Hepatic stellate cell (primary cell): ENCODE results near the gene NAA38.
"Not testable (repeated sequence)": the region's sequence is repeated elsewhere in the genome, so short reads cannot be mapped to it uniquely, and the experiment has no call there.

Source experiments
- DNase-seq: peaks from one replicate; pipeline ENCODE4 v3.0.0; 2011; ENCODE audit warnings: low spot score

The NAA38 gene

DNA sequence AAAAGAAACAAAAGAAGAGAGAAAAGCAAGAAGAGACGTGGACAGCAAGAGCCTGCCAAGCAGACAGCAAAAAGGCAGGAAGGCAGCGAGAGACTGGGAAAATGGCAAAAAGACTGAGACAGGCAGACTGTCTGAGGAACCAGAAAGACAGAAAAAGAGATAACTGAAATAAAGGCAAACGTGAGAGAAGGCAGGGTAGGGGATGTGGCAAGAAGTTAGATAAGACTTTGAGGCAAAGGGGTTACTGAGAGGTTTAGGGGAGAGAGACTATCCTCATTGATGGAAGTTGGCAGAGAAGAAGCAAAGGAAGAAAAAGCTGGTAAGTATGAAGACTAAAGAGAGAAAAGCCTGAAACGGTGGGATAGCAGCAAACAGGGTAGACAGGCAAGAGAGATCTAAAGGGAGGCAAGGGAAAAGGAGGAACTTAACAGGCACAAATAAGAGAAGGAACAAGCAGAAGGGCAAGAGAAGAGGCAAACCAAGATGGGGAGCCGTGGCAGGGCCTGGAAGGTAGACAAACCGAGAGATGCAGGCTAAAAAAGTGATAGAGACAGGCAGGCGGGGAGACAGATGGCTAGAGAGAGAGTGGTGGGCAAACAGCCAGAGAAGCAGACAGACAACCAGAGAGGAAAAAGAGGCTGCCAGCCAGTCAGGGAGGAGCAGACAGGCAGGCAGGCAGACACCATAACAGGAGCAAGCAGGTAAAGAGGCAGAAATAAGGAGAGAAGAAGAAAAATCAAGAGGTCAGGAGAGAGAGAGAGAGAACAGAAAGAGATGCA is 24.1 kb upstream of the NAA38 start:
- DNase-seq: no peak

- no peak for DNase-seq
These were observed 22.9 kb upstream of the NAA38 start for GRCh38 chr17:7880076-7880868.

DNA sequence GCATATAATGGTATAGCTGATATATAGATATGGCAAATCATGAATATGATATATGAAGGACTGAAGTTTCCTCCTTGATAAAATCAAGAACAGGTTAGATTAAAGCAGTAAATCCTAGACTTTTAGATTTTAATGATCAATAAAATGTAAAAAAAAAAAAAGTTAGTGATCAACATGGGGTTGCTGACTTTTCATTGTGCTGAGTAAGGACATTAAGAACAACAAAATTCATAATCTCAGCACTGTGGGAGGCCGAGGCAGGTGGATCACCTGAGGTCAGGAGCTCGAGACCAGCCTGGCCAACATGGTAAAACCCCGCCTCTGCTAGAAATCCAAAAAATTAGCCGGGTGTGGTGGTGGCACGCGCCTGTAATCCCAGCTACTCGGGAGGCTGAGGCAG is 20.9 kb upstream of the NAA38 start:
- no peak for DNase-seq

- no peak for DNase-seq
These were observed 18.5 kb upstream of the NAA38 start for GRCh38 chr17:7875804-7876370.

DNA sequence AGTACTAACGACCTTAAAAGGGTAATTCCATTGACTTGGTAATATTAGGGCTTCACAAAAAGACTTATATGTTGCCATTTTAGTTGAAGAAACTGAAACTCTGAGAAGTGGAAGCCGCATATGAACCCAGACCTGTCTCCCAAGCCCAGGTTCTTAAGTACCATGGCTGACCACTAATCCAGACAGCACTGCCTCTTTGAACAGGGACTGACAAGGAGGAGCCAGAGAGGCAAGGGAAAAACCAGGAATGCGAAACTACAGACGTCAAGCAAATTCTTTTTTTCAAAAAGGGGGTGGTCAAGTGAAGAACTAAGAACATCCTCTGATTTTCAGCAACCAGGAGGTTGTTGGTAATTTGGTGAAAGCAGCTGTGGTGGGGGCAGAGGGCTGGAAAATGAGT is 15.7 kb upstream of the NAA38 start:
- no peak for DNase-seq

DNA sequence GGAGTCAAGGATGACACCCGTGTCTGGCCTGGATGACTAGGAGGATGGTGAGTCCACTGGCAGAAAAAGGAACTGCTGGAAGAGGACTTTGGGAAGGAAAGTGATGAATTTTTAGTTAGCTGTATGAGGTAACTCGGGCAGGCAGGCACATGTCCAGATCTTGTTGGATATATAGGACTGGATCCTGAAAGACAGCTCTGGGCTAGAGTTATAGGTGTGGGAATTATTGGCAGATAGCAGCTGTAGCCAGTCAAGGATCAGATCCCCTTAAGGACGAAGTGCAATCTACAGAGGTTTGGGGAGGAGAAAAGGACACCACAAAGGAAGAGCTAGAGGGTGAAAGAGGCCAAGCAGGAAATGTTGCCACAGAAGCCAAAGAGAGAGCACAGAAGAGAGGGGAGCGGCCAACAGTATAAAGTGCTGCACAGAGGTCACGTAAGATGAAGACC is 10.5 kb upstream of the NAA38 start:
- no peak for DNase-seq

GRCh38 chr17:7864995-7865650 is 7.8 kb upstream of the NAA38 start:
- no peak for DNase-seq

DNA sequence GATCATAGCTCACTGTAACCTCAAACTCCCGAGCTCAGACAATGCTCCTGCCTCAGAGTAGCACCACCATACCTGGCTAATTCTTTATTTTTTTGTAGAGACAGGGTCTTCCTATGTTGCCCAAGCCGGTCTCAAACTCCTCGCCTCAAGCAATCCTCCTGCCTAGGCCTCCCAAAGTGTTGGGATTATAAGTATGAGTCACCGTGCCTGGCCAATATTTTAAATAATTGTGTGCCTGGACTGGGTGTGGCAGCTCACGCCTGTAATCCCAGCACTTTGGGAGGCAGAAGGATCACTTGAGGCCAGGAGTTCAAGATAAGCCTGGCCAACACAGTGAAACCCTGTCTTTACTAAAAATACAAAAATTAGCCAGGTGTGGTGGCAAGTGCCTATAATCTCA is 7.0 kb upstream of the NAA38 start:
- not testable (repeated sequence) for DNase-seq

DNA sequence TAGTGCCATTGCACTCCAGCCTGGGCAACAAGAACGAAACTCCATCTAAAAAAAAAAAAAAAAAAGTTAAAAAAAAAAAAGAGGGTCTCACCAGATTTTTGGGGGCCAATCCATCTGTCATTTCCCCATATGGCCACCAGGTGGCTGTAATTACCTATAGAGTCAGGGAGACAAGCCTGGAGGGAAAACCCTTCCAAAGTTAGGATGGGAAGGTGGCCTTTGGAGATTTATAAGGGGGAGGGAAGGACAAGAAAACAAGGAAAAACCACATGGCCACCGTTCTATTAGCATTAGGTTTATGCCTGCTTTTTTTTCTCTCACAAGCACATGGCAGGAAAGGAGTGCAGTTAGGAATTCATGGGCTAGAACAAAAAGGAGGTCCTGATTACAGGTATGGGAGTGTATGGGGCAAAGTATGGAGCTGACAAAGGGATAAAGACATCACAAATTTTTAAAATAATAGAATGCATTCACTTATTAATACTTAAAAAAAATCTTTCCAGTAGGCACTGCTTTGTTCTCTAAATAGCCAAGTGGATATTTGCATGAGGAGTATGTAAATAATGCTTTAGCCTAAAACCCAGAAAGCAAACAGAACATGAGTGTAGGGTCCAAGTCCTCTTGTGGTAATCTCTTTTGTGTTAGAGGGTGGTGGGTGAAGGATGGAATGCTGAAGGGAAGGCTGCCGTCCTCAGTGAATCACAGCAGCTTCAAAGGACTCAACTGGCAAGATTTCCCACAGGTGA is 5.5 kb upstream of the NAA38 start:
- DNase-seq: peak; percentile 55

DNA sequence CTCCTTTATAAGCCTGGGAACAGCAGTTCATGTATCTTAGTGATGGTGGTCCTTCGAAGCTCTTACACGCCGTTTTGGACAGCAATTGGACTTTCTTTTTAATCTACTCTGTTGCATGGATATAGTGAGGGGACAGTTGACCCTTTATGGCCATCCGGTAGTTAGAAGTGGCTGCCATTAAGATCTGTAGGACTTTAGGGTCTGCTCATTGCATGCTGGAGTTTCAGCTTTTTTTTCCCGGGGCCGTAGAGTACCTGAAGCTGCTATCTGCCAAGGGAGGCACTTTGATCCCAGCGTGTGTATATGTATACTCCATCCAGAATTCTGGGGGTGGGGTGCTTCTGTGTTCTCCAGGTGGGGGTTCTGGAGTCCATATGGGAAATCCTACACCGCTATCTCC is 1.7 kb upstream of the NAA38 start:
- no peak for DNase-seq

GRCh38 chr17:7858522-7858810 is 1.1 kb upstream of the NAA38 start:
- no peak for DNase-seq

- DNase-seq: peak; percentile 75
These were observed 558 bp upstream of the NAA38 start, which contains the start of gene CYB5D1 for GRCh38 chr17:7857713-7858521. TSS of gene CYB5D1 (plus strand) at chr17:7858003. CDS start at chr17:7858135, 132 bp downstream.

DNA sequence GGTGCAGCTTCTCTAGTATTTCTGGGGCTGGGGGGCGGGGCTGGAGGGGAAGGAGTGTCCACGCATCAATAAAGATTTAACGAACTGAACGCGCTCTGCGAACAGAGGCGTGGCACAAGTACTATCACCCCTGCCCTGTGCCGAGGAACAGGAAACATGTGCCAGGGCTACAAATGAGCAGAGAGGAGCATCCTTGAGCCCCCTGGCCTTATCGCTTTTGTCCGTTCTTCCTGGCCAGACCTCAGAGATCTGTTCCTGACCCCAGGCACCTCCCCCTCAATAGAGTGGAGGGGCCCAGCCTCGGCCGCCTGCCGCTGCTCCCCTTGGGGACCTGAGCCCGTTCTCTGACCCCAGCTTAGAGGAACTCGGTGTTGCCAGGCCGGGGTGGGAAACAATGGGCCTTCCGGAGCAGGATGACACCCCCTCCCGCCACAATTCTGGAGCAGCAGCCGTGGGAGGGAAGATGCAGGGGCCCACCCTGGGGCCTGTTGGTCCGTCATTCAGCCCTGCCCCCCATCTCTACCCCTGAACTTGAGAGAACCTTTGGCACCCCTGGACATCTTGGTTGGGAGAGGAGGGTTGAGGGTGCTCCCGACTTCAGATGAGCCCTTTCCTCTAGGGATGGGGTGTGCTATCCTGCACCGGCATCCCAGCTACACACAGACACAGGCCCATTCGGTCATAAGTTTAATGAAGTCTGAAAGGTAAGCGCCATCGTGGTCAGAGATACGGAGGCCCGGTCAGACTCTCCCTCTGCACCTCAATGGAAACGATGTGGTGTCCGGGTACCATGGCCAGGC is 1.1 kb downstream of the NAA38 start:
- no peak for DNase-seq

DNA sequence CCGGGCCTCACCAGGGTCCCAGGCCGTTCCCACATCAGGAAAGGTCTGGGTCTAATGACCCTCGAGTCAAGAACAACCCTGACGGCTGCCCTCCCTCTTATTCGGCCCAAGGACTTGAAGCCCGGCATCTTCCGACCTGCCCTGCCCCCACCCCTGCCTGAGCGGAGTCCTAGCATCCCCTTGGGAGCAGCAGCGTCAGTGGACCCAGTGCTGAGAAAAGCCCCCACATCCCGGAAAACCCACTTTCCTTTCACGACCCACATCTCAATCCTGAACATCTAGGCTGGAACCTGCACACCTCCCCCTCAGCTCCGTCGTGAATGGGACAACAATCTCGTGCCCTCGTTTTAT is 1.7 kb downstream of the NAA38 start:
- DNase-seq: no peak

DNA sequence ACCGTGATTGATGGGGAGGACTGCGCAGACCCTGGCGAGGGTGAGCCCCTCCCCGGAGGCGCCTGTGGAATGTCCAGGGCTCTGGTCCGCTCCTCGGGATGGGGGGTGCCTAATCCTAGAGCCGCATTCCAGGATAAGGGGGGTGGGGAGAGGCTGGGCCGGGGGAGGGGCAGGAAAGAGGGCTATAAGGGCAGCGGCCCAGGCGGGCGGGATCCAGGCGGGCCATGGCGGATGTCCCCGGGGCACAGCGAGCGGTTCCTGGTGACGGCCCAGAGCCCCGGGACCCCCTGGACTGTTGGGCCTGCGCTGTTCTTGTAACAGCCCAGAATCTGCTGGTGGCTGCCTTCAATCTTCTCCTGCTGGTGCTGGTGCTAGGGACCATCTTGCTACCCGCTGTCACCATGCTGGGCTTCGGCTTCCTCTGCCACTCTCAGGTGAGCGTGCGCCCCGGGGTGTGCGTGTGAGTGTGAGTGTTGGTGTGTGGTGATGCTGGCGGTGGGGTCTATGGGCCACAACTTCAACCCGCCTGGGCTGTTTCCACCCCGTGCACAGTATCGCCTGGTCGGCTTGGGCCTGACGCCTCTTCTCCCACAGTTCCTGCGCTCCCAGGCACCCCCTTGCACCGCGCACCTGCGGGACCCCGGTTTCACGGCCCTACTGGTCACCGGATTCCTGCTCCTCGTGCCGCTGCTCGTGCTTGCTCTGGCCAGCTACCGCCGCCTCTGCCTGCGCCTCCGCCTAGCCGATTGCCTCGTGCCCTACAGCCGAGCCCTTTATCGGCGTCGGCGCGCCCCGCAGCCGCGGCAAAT is 2.3 kb downstream of the NAA38 start, which contains the start of gene TMEM88:
TSS of gene TMEM88 (plus strand) at position 216 of the 809 bp plus-strand sequence. CDS start at position 225, 9 bp downstream.
- DNase-seq: no peak

- no peak for DNase-seq
These were observed 3.1 kb downstream of the NAA38 start for GRCh38 chr17:7854078-7854777.

DNA sequence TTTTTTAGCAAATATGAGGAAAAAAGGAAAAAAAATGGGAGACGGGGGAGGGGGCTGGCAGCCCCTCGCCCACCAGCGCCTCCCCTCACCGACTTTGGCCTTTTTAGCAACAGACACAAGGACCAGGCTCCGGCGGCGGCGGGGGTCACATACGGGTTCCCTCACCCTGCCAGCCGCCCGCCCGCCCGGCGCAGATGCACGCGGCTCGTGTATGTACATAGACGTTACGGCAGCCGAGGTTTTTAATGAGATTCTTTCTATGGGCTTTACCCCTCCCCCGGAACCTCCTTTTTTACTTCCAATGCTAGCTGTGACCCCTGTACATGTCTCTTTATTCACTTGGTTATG is 3.7 kb downstream of the NAA38 start:
- no peak for DNase-seq

DNA sequence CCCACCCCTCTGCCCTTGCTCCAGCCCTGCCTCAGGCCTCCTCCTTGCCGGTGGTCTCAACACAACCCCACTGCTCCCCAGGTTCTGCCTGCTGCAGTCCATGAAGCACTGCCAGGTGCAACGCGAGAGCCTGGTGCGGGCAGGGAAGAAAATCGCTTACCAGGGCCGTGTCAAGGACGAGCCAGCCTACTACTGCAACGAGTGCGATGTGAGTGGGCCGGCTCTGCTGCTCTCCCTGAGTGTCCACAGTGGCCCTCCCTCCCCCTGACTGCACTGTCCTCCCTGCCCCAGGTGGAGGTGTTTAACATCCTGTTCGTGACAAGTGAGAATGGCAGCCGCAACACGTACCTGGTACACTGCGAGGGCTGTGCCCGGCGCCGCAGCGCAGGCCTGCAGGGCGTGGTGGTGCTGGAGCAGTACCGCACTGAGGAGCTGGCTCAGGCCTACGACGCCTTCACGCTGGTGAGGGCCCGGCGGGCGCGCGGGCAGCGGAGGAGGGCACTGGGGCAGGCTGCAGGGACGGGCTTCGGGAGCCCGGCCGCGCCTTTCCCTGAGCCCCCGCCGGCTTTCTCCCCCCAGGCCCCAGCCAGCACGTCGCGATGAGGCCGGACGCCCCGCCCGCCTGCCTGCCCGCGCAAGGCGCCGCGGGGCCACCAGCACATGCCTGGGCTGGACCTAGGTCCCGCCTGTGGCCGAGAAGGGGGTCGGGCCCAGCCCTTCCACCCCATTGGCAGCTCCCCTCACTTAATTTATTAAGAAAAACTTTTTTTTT is 4.3 kb downstream of the NAA38 start:
- no peak for DNase-seq
